GM12878 (cell line): Measurements from ENCODE around the gene ZNF618. TPM values are rescaled to one million over a fixed set of nuclear protein-coding genes. Genes with fewer than 3 reads are reported as not detected.

Experiments
- EED ChIP-seq: sonication (generic); IDR thresholded peaks from 2 replicates; pipeline ENCODE4 v1.6.1; 2016; ENCODE audit warnings: antibody characterized with exemption, low read depth
- RB1 ChIP-seq: fragments of 450-650 bp; formaldehyde crosslinking; IDR thresholded peaks from 2 replicates; pipeline ENCODE4 v1.6.1; 2017; ENCODE audit warnings: mild to moderate bottlenecking, borderline replicate concordance
- ZNF217 ChIP-seq: fragments of 450-650 bp; IDR thresholded peaks from 2 replicates; pipeline ENCODE4 v1.6.1; 2017; ENCODE audit warnings: antibody characterized with exemption, mild to moderate bottlenecking
- polyA plus RNA-seq, 11 experiments: library from polyadenylated mRNA; depleted of rRNA in 4 of 11; unstranded in 6 of 11; stranded (reverse) in 5 of 11; fragments of >200 nt; fragmentation: Nextera tagmentation in 4 of 11; fragmentation: Illumina TruSeq in 1 of 11; extraction: Ambion mirVana in 4 of 11; extraction: Trizol in 1 of 11; gene quantifications; 1 replicate in 1 of 11; 2 replicates in 10 of 11; pipeline versions ENCODE4 v1.2.1 to v1.2.3, GENCODE V29; 2011 to 2016; ENCODE audit warnings: inconsistent platforms in 2 of 11, missing spikeins in 2 of 11, low read depth in 1 of 11
- total RNA-seq, 4 experiments: library from RNA; depleted of rRNA in 3 of 4; stranded (reverse); fragments of >200 nt in 3 of 4; fragmentation: Illumina TruSeq in 1 of 4; extraction: Trizol in 1 of 4; gene quantifications; 2 replicates each; pipeline versions ENCODE4 v1.2.1 to v1.2.3, GENCODE V29; 2013 to 2021
- TF ChIP-seq, protein P1 (sequence below): IDR thresholded peaks from 2 replicates; pipeline ENCODE4 v1.6.1; 2011; ENCODE audit warnings: borderline replicate concordance, low read depth, mild to moderate bottlenecking, moderate library complexity, low read length; ENCODE audit not compliant: insufficient read depth, poor library complexity, severe bottlenecking
- TF ChIP-seq, protein P2 (sequence below): IDR thresholded peaks from 2 replicates; pipeline ENCODE4 v1.6.1; 2011; ENCODE audit warnings: low read depth, low read length, improper control_type of control experiment, borderline replicate concordance
- TF ChIP-seq, protein P3 (sequence below): fragments of 450-650 bp; IDR thresholded peaks from 2 replicates; pipeline ENCODE4 v1.6.1; 2018; ENCODE audit warnings: mild to moderate bottlenecking, low read depth, moderate library complexity; ENCODE audit not compliant: partially characterized antibody

The ZNF618 gene
- total and polyA plus RNA-seq, 10 of the 15 experiments (the other 5 are each of a cell fraction or from before 2014, with no cell fraction given): 0.01 to 0.24 (median 0.06) TPM; not detected in 2

DNA sequence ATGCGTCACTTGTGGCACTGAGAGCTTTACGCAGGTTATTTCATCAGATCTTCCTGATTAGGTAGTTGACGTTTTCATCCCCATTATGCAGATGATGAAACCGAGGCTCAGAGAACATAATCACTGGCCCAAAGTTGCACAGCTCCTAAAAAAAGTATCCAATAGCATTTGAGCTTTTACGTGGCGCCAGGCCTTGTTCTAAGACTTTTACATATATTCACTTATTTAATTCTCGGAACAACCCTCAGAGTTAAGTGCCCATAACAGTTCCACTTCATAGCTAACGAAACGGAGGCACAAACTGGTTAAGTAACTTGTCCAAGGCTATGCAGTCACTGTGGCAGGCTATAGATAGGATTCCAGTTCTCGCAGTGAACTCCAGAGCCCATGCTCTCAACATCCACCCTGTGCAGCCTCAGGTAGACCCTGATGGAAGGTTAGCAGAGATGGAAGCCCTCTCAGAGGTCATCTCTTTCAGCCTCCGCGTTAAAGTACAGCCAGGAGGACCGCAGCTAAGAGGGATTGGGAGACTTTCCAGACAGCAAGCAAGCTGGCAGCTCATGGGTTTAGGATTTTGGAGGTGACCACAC lies 162.7 kb downstream of the ZNF618 start (continued):
- TF ChIP-seq, protein P1, sequence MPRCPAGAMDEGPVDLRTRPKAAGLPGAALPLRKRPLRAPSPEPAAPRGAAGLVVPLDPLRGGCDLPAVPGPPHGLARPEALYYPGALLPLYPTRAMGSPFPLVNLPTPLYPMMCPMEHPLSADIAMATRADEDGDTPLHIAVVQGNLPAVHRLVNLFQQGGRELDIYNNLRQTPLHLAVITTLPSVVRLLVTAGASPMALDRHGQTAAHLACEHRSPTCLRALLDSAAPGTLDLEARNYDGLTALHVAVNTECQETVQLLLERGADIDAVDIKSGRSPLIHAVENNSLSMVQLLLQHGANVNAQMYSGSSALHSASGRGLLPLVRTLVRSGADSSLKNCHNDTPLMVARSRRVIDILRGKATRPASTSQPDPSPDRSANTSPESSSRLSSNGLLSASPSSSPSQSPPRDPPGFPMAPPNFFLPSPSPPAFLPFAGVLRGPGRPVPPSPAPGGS: no peak
- TF ChIP-seq RB1 (no peak), ZNF217 (no peak), EED (no peak)
- TF ChIP-seq, protein P2, sequence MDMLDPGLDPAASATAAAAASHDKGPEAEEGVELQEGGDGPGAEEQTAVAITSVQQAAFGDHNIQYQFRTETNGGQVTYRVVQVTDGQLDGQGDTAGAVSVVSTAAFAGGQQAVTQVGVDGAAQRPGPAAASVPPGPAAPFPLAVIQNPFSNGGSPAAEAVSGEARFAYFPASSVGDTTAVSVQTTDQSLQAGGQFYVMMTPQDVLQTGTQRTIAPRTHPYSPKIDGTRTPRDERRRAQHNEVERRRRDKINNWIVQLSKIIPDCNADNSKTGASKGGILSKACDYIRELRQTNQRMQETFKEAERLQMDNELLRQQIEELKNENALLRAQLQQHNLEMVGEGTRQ: no peak
- TF ChIP-seq, protein P3, sequence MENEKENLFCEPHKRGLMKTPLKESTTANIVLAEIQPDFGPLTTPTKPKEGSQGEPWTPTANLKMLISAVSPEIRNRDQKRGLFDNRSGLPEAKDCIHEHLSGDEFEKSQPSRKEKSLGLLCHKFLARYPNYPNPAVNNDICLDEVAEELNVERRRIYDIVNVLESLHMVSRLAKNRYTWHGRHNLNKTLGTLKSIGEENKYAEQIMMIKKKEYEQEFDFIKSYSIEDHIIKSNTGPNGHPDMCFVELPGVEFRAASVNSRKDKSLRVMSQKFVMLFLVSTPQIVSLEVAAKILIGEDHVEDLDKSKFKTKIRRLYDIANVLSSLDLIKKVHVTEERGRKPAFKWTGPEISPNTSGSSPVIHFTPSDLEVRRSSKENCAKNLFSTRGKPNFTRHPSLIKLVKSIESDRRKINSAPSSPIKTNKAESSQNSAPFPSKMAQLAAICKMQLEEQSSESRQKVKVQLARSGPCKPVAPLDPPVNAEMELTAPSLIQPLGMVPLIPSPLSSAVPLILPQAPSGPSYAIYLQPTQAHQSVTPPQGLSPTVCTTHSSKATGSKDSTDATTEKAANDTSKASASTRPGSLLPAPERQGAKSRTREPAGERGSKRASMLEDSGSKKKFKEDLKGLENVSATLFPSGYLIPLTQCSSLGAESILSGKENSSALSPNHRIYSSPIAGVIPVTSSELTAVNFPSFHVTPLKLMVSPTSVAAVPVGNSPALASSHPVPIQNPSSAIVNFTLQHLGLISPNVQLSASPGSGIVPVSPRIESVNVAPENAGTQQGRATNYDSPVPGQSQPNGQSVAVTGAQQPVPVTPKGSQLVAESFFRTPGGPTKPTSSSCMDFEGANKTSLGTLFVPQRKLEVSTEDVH: no peak
- TF ChIP-seq, all 136 proteins: peak for 0
